Ovary (tissue), 3 donors: ENCODE data around the gene GNAI3.

Source experiments
- CTCF ChIP-seq, 3 donors: fragments of 450-650 bp in 2 of 3; fragments of 200-600 bp in 1 of 3; IDR thresholded peaks; one replicate each; pipeline versions ENCODE4 v1.5.1 to v1.8.0; 2016 to 2022; ENCODE audit warnings: antibody characterized with exemption in 3 of 3, mild to moderate bottlenecking in 1 of 3
- POLR2A ChIP-seq: fragments of 450-650 bp; IDR thresholded peaks from one replicate; pipeline ENCODE4 v1.6.1; 2017; ENCODE audit warnings: antibody characterized with exemption, mild to moderate bottlenecking, moderate library complexity
- donor health status: DM: no; HTN: no; CAD: no.

DNA sequence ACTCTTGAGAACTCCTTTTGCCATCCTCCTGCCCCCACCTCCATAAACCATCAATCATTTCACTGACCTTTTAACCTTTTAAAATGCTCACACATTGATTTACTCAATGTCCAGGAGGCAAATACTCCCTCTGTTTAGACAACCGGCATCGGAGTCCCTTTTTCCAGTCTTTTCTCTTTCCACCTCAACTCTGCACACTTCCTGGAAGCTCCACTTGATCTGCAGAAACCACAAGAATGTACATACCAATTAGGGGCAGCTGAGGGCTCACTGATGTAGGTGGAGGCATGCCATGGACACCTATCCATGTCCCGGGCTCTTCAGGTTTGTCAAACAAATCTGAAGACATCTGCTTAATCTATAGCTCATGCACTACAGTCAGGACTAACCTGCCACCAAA is 33.6 kb upstream of the GNAI3 start:
- TF ChIP-seq CTCF (IDR thresholded peaks at IDR 0.05) (no peak), POLR2A (no peak)
